Endothelial cell of umbilical vein (primary cell): ENCODE results near the gene CD276. TPM values are rescaled to one million over a fixed set of nuclear protein-coding genes. Genes with fewer than 3 reads are reported as not detected.

Experiments used
- BruUV-seq: library from RNA; stranded (reverse); fragments of 400-500 nt; replicated peaks from 2 replicates; lab custom pipeline; 2021; lab: Mats Ljungman, UMichigan
- CTCF ChIA-PET: fragments of 300-600, 350-600 bp; sonication (Branson Sonifier 250); formaldehyde crosslinking; loops from one replicate; lab custom pipeline; 2021; ENCODE audit warnings: antibody characterized with exemption, inconsistent platforms; lab: Charles Lee
- POLR2A ChIA-PET: fragments of 300-600, 350-600 bp; sonication (Branson Sonifier 250); formaldehyde crosslinking; loops from one replicate; lab custom pipeline; 2021; ENCODE audit warnings: antibody characterized with exemption, inconsistent platforms; lab: Charles Lee
- DNase-seq: peaks from one replicate; pipeline ENCODE4 v3.0.0-alpha.2; 2011; ENCODE audit warnings: low read depth, low spot score
- FAIRE-seq: peaks from 2 replicates; lab custom pipeline; 2011; peaks lifted over from hg19 to GRCh38; lab: Jason Lieb, UNC
- H2AFZ ChIP-seq: 2 replicates; pipeline ENCODE4 v1.6.0; 2012; ENCODE audit warnings: low read depth, low read length, control low read depth, inconsistent platforms
- H3K27ac ChIP-seq: 2 replicates; pipeline ENCODE4 v1.5.1; 2011; ENCODE audit warnings: low read depth, mild to moderate bottlenecking, control low read depth, low read length, moderate library complexity; ENCODE audit not compliant: insufficient read depth
- H3K27me3 ChIP-seq, 2 experiments: 2 replicates each; pipeline versions ENCODE4 v1.6.0 to v1.6.1; 2011; ENCODE audit warnings: low read length in 2 of 2, mixed read lengths in 1 of 2; ENCODE audit not compliant: control insufficient read depth in 2 of 2, insufficient read depth in 2 of 2
- H3K36me3 ChIP-seq, 2 experiments: 2 replicates in 1 of 2; 3 replicates in 1 of 2; pipeline ENCODE4 v1.5.1; 2011; ENCODE audit warnings: low read length in 2 of 2, mild to moderate bottlenecking in 1 of 2, moderate library complexity in 1 of 2; ENCODE audit not compliant: control insufficient read depth in 2 of 2, insufficient read depth in 2 of 2; ENCODE audit errors: extremely low read depth in 1 of 2
- H3K4me1 ChIP-seq: 3 replicates; pipeline ENCODE4 v1.5.1; 2011; ENCODE audit warnings: mild to moderate bottlenecking, low read length; ENCODE audit not compliant: control insufficient read depth, insufficient read depth; ENCODE audit errors: extremely low read depth
- H3K4me2 ChIP-seq: 2 replicates; pipeline ENCODE4 v1.6.1; 2011; ENCODE audit warnings: low read length, control low read depth, mixed read lengths; ENCODE audit not compliant: insufficient read depth
- H3K4me3 ChIP-seq, 3 experiments: fragments of 200-600 bp in 1 of 3; sonication (generic), shearing (Covaris generic) in 1 of 3; replicated peaks in 1 of 3; 2 replicates each; pipeline ENCODE4 v1.5.1; 2011 to 2016; ENCODE audit warnings: control low read depth in 3 of 3, low read length in 3 of 3, mild to moderate bottlenecking in 2 of 3, inconsistent platforms in 1 of 3, low read depth in 1 of 3, moderate library complexity in 1 of 3; ENCODE audit not compliant: insufficient read depth in 1 of 3
- H3K79me2 ChIP-seq: 2 replicates; pipeline ENCODE4 v1.6.0; 2012; ENCODE audit warnings: low read length, inconsistent platforms; ENCODE audit not compliant: control insufficient read depth, insufficient read depth
- H3K9ac ChIP-seq: replicated peaks from 2 replicates; pipeline ENCODE3; 2011; ENCODE audit warnings: low read length, control low read depth; ENCODE audit not compliant: insufficient read depth; ENCODE audit errors: extremely low read depth
- H3K9me1 ChIP-seq: replicated peaks from 3 replicates; pipeline ENCODE4 v1.6.0; 2011; ENCODE audit warnings: mild to moderate bottlenecking, low read length; ENCODE audit not compliant: control insufficient read depth, insufficient read depth; ENCODE audit errors: extremely low read depth
- H3K9me3 ChIP-seq: replicated peaks from 2 replicates; pipeline ENCODE4 v1.5.1; 2012; ENCODE audit warnings: low read length, inconsistent platforms; ENCODE audit not compliant: control insufficient read depth, insufficient read depth
- H4K20me1 ChIP-seq: replicated peaks from 2 replicates; pipeline ENCODE3; 2011; ENCODE audit warnings: mild to moderate bottlenecking, low read length; ENCODE audit not compliant: control insufficient read depth, insufficient read depth; ENCODE audit errors: extremely low read depth
- CTCF ChIP-seq, 2 donors: IDR thresholded peaks; 1 replicate in 1 of 2; 2 replicates in 1 of 2; pipeline ENCODE4 v1.5.1; 2011; ENCODE audit warnings: low read length in 2 of 2, mild to moderate bottlenecking in 2 of 2, moderate library complexity in 2 of 2, control low read depth in 1 of 2, inconsistent platforms in 1 of 2, low read depth in 1 of 2; ENCODE audit not compliant: insufficient read depth in 1 of 2; ENCODE audit errors: extremely low read depth in 1 of 2
- EZH2 ChIP-seq: IDR thresholded peaks from 2 replicates; pipeline ENCODE4 v1.6.1; 2012; ENCODE audit warnings: borderline replicate concordance, low read depth, mild to moderate bottlenecking, moderate library complexity, low read length, inconsistent platforms; ENCODE audit not compliant: severe bottlenecking
- FOS ChIP-seq: IDR thresholded peaks from 2 replicates; pipeline ENCODE4 v1.6.1; 2011; ENCODE audit warnings: mild to moderate bottlenecking, low read length, moderate library complexity, borderline replicate concordance; ENCODE audit not compliant: insufficient read depth
- GATA2 ChIP-seq: IDR thresholded peaks from 2 replicates; pipeline ENCODE4 v1.7.0; 2011; ENCODE audit warnings: low read depth, mild to moderate bottlenecking, moderate library complexity, mixed read lengths, low read length; ENCODE audit not compliant: insufficient read length, insufficient read depth
- JUN ChIP-seq: IDR thresholded peaks from 2 replicates; pipeline ENCODE4 v1.6.1; 2011; ENCODE audit warnings: borderline replicate concordance, low read depth; ENCODE audit not compliant: insufficient read length, insufficient read depth
- MAX ChIP-seq: IDR thresholded peaks from 2 replicates; pipeline ENCODE4 v1.6.1; 2011; ENCODE audit not compliant: insufficient read depth, insufficient read length
- MYC ChIP-seq: IDR thresholded peaks from one replicate; pipeline ENCODE4 v1.6.1; 2011; ENCODE audit warnings: mild to moderate bottlenecking, low read depth, low read length
- POLR2A ChIP-seq: IDR thresholded peaks from 2 replicates; pipeline ENCODE4 v1.6.1; 2012; ENCODE audit warnings: low read depth, mild to moderate bottlenecking, control low read depth, low read length
- POLR2AphosphoS5 ChIP-seq: IDR thresholded peaks from 2 replicates; pipeline ENCODE4 v1.6.1; 2012; ENCODE audit warnings: low read depth, mild to moderate bottlenecking, control low read depth, low read length, moderate library complexity; ENCODE audit not compliant: insufficient read depth
- dilution Hi-C: fragments of 300-500 bp; cut with MboI; formaldehyde crosslinking; loops from one replicate; pipeline ENCODE4 v1.15.0; 2019; ENCODE audit warnings: low sequenced_read_pairs; ENCODE audit not compliant: extremely low pct_ligation_motif_present
- intact Hi-C: fragments of 100-400 bp; cut with micrococcal nuclease; formaldehyde crosslinking; loops from one replicate; pipeline ENCODE4 v1.10.0; 2022
- polyA plus RNA-seq, 4 experiments: library from polyadenylated mRNA; depleted of rRNA in 3 of 4; stranded (reverse) in 3 of 4; unstranded in 1 of 4; fragments of >200 nt; gene quantifications; 2 replicates each; pipeline versions ENCODE4 v1.2.1 to v1.2.3, GENCODE V29; 2011 to 2012; ENCODE audit warnings: missing spikeins in 1 of 4
- total RNA-seq: library from RNA; stranded (reverse); gene quantifications from 2 replicates; pipeline ENCODE4 v1.2.3, GENCODE V29; 2021

Gene CD276
- total and polyA plus RNA-seq, 2 donors (not counting 3 experiments of a cell fraction or from before 2014, with no cell fraction given): 73.6 to 85.7 TPM

GRCh38 chr15:73680549-73680948, 3.6 kb upstream of the CD276 start:
- Histone ChIP-seq H2AFZ (no peak overlapping the region), H3K4me1 (peaks cover 9% of the 10 kb centered on the region), H3K36me3 (no peaks in the 10 kb centered on the region), H3K4me2 (no peak overlapping the region), H3K4me3 (no peak overlapping the region), H3K27me3 (peaks cover 3% of the 10 kb centered on the region in 2 experiments), H3K27ac (no peak overlapping the region), H4K20me1 (no peaks in the 10 kb centered on the region), H3K9me1 (no peaks in the 10 kb centered on the region), H3K9me3 (no peaks in the 10 kb centered on the region), H3K79me2 (peaks cover 7% of the 10 kb centered on the region), H3K9ac (no peak overlapping the region)
- BruUV-seq: no TSS peak
- intact Hi-C loops (no loop called here), dilution Hi-C loops (no loop called here)
- POLR2A ChIA-PET: no interaction called here
- no peak for TF ChIP-seq MYC
- no peak for TF ChIP-seq JUN
- TF ChIP-seq GATA2: no peak
- FAIRE-seq (no peak), DNase-seq (no peak)
- CTCF ChIA-PET: interaction anchor here (10.8 kb wide), 2 partner anchors 17 to 45 kb away, joined by 105 to 368 read pairs; partner anchors contain the start of gene NPTN

DNA sequence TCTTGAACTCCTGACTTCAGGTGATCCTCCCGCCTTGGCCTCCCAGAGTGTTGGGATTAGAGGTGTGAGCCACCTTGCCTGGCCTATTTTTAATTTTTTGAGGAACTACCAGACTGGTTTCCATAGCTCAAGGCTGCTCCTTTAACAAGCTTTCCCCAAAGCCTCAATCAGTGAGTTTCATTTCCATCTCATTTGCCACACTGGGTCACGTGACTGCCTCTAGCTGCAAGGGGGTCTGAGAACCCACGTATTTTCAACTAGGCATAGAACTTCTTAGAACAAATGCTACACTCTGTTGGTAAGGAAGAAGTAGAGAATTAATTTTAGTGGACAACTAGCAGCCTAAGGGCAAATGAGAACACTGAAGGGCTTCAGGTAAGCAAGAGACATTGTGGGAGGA, 3.1 kb upstream of the CD276 start:
- Histone ChIP-seq H3K9ac (no peak overlapping the region), H3K4me3 (no peak overlapping the region), H3K27ac (no peak overlapping the region), H3K36me3 (no peaks in the 10 kb centered on the region), H3K4me1 (peaks cover 14% of the 10 kb centered on the region), H4K20me1 (no peaks in the 10 kb centered on the region), H2AFZ (no peak overlapping the region), H3K27me3 (peaks cover 2 to 3% of the 10 kb centered on the region in 2 experiments), H3K9me3 (no peaks in the 10 kb centered on the region), H3K4me2 (no peak overlapping the region), H3K79me2 (peaks cover 12% of the 10 kb centered on the region), H3K9me1 (no peaks in the 10 kb centered on the region)
- dilution Hi-C loops: no loop called here
- CTCF ChIA-PET: interaction anchor here (0.7 to 10.8 kb wide), 3 partner anchors 17 to 46 kb away, joined by 3 to 368 read pairs (median 105); partner anchors contain the start of gene NPTN
- intact Hi-C loops: no loop called here
- no peak for FAIRE-seq
- DNase-seq: no peak
- POLR2A ChIA-PET: no interaction called here
- no TSS peak for BruUV-seq
- TF ChIP-seq POLR2AphosphoS5 (no peak), EZH2 (no peak), FOS (no peak), GATA2 (no peak), CTCF (IDR thresholded peaks at IDR 0.05; ENCODE audit: extremely low read depth in 1 of 2, insufficient read depth in 1 of 2, low read depth in 1 of 2, low read length in 2 of 2) (no peak), JUN (no peak), MYC (no peak), MAX (no peak), POLR2A (no peak)
